SK-N-SH treated with all-trans-retinoic acid at 6 μM for 48 hours (cell line): ENCODE results near the gene TPRN.

ENCODE experiments used
- ATAC-seq: fragments of 200-7000 bp; cut with Tn5 transposase; 3 replicates; pipeline ENCODE4 v1.9.1; 2020; ENCODE audit warnings: mild to moderate bottlenecking, moderate library complexity
- ARNTL ChIP-seq: fragments of 450-650 bp; formaldehyde crosslinking; IDR thresholded peaks from 2 replicates; pipeline ENCODE4 v1.5.0; 2020; ENCODE audit warnings: low read depth, mild to moderate bottlenecking, moderate library complexity, borderline replicate concordance
- BACH2 ChIP-seq: fragments of 250-450 bp; sonication (Bioruptor Pico); IDR thresholded peaks from 2 replicates; pipeline ENCODE4 v1.9.0; 2021; ENCODE audit warnings: mild to moderate bottlenecking, borderline replicate concordance
- ESRRG ChIP-seq: fragments of 250-450 bp; sonication (Bioruptor Pico); IDR thresholded peaks from 2 replicates; pipeline ENCODE4 v1.6.1; 2021; ENCODE audit warnings: mild to moderate bottlenecking
- GLIS3 ChIP-seq: fragments of 250-450 bp; sonication (Bioruptor Pico); IDR thresholded peaks from 2 replicates; pipeline ENCODE4 v1.5.0; 2020; ENCODE audit warnings: mild to moderate bottlenecking, moderate library complexity
- ISL1 ChIP-seq: fragments of 250-450 bp; sonication (Bioruptor Pico); IDR thresholded peaks from 2 replicates; pipeline ENCODE4 v2.1.2; 2022; ENCODE audit warnings: mild to moderate bottlenecking, moderate library complexity
- OSR1 ChIP-seq: fragments of 250-450 bp; sonication (Bioruptor Pico); IDR thresholded peaks from 2 replicates; pipeline ENCODE4 v1.8.0; 2022; ENCODE audit warnings: moderate library complexity, mild to moderate bottlenecking, inconsistent platforms
- PPARA ChIP-seq: fragments of 250-450 bp; sonication (Bioruptor Pico); IDR thresholded peaks from 2 replicates; pipeline ENCODE4 v1.5.0; 2020; ENCODE audit warnings: mild to moderate bottlenecking, borderline replicate concordance
- RARB ChIP-seq: fragments of 250-450 bp; sonication (Bioruptor Pico); IDR thresholded peaks from 2 replicates; pipeline ENCODE4 v1.8.0; 2021; ENCODE audit warnings: mild to moderate bottlenecking, moderate library complexity
- SNAI2 ChIP-seq: fragments of 250-450 bp; sonication (Bioruptor Pico); IDR thresholded peaks from 2 replicates; pipeline ENCODE4 v1.5.0; 2020; ENCODE audit warnings: mild to moderate bottlenecking, moderate library complexity
- TCF4 ChIP-seq: fragments of 250-450 bp; sonication (Bioruptor Pico); IDR thresholded peaks from 2 replicates; pipeline ENCODE4 v1.8.0; 2021; ENCODE audit warnings: mild to moderate bottlenecking, moderate library complexity, borderline replicate concordance
- TOX ChIP-seq: fragments of 250-450 bp; sonication (Bioruptor Pico); IDR thresholded peaks from 2 replicates; pipeline ENCODE4 v1.8.0; 2021; ENCODE audit warnings: mild to moderate bottlenecking, moderate library complexity, borderline replicate concordance
- ZFP3 ChIP-seq: fragments of 250-450 bp; sonication (Bioruptor Pico); IDR thresholded peaks from 2 replicates; pipeline ENCODE4 v1.5.0; 2020; ENCODE audit warnings: mild to moderate bottlenecking, moderate library complexity
- ZFP30 ChIP-seq: fragments of 450-650 bp; formaldehyde crosslinking; IDR thresholded peaks from 2 replicates; pipeline ENCODE4 v1.5.0; 2022; ENCODE audit warnings: mild to moderate bottlenecking, moderate library complexity
- ZNF565 ChIP-seq: fragments of 450-650 bp; formaldehyde crosslinking; conservative IDR thresholded peaks from 2 replicates; pipeline ENCODE4 v1.5.0; 2020; ENCODE audit warnings: low read depth, mild to moderate bottlenecking, moderate library complexity
- ZNF70 ChIP-seq: fragments of 450-650 bp; formaldehyde crosslinking; IDR thresholded peaks from 2 replicates; pipeline ENCODE4 v1.5.0; 2020; ENCODE audit warnings: mild to moderate bottlenecking, moderate library complexity
- ZNF8 ChIP-seq: fragments of 450-650 bp; formaldehyde crosslinking; IDR thresholded peaks from 2 replicates; pipeline ENCODE4 v1.5.0; 2020; ENCODE audit warnings: mild to moderate bottlenecking, moderate library complexity
- TF ChIP-seq, protein P1 (sequence below): fragments of 250-450 bp; sonication (Bioruptor Pico); IDR thresholded peaks from 2 replicates; pipeline ENCODE4 v1.8.0; 2020; ENCODE audit warnings: mild to moderate bottlenecking, moderate library complexity, borderline replicate concordance
- TF ChIP-seq, protein P2 (sequence below): fragments of 250-450 bp; sonication (Bioruptor Pico); IDR thresholded peaks from 2 replicates; pipeline ENCODE4 v1.5.0; 2020; ENCODE audit warnings: mild to moderate bottlenecking, moderate library complexity
- TF ChIP-seq, protein P3 (sequence below): fragments of 250-450 bp; sonication (Bioruptor Pico); IDR thresholded peaks from 2 replicates; pipeline ENCODE4 v1.8.0; 2021; ENCODE audit warnings: low read depth, mild to moderate bottlenecking, moderate library complexity, borderline replicate concordance
- TF ChIP-seq, protein P4 (sequence below): fragments of 250-450 bp; sonication (Bioruptor Pico); IDR thresholded peaks from 2 replicates; pipeline ENCODE4 v1.5.1; 2020; ENCODE audit warnings: low read depth, mild to moderate bottlenecking, moderate library complexity
- TF ChIP-seq, protein P5 (sequence below): fragments of 250-450 bp; sonication (Bioruptor Pico); IDR thresholded peaks from 2 replicates; pipeline ENCODE4 v1.5.1; 2021; ENCODE audit warnings: mild to moderate bottlenecking, moderate library complexity

The TPRN gene

DNA sequence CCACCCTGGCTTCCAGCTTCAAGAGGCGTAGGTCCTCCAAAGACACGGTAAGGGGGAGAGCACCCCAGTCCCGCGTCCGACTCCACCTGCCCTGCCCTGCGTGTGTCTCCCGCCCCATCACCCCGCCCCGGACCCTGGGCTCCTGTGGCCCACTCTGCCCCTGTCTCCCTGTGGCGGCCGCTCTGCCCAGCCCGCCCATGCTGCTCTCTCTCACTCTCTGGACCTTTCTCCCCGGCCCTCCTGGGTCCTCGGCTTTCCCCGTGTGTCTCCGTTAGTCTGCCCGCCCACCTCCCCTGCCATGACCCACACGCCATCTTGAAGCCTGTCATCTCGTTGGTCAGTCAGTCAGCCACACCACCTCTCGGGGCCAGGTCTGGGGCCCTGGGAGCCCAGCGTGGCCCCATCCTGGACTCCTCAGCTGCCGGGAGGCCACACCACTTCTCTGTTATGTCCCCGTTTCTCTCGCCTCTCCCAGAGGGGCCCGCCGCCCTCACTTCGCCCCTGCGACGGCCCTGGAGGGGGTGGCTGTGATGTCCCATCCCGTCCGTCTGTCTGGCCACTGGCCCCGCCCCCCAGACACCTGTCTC, 35.2 kb downstream of the TPRN start:
- TF ChIP-seq BACH2 (CRISPR knock-in tag): no peak
- no peak for TF ChIP-seq ZNF8 (CRISPR knock-in tag)
- no peak for TF ChIP-seq ARNTL
- TF ChIP-seq, protein P1, sequence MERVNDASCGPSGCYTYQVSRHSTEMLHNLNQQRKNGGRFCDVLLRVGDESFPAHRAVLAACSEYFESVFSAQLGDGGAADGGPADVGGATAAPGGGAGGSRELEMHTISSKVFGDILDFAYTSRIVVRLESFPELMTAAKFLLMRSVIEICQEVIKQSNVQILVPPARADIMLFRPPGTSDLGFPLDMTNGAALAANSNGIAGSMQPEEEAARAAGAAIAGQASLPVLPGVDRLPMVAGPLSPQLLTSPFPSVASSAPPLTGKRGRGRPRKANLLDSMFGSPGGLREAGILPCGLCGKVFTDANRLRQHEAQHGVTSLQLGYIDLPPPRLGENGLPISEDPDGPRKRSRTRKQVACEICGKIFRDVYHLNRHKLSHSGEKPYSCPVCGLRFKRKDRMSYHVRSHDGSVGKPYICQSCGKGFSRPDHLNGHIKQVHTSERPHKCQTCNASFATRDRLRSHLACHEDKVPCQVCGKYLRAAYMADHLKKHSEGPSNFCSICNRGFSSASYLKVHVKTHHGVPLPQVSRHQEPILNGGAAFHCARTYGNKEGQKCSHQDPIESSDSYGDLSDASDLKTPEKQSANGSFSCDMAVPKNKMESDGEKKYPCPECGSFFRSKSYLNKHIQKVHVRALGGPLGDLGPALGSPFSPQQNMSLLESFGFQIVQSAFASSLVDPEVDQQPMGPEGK (CRISPR knock-in tag): no peak
- TF ChIP-seq, all 23 proteins: peak for 0
- no peak for ATAC-seq

DNA sequence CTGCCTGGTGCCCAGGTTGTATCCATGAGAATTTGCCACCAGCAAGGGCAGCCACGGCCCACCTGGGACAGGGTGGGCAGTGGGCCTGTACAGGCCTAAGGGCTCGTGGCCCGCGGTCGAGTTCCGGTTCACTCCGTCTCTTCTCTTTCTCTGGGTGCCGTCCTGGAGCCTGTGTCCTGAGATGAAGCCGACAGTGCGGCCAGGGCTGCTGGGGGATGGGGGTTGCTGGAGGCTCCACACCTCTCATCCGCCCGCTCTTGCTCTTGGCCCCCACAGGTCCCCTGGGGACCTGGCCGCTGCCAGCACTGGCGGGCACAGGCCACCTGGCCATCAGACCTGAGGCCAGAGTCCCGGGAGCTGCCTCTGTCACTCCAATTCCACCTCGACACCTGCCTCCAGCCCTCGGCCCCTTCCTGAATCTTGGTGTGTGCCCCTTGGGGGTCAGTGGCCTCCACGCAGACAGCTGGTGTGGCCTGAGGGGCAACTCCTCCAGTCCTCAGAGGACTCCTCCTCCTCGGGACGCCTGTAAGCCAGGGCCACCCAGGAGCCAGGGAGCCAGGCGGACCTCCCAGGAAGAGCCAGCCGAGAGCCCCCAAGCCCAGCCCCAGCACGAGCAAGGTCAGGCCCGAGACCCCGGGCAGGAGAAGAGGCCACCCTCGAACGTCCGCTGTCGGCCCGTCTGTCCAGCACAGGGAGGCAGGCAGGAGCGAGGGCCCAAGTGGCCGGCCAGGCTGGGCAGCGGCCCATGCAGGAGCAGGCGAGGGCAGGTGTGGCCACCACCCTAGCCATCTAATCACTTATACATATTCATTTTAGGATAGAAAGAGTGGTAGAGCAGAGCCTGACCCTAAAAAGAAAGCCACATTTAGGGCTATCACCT, 35.9 kb downstream of the TPRN start:
- no peak for ATAC-seq
- TF ChIP-seq ZNF565 (CRISPR knock-in tag): no peak
- TF ChIP-seq ZFP3 (CRISPR knock-in tag): no peak
- no peak for TF ChIP-seq ZFP30 (CRISPR knock-in tag)
- TF ChIP-seq, protein P2, sequence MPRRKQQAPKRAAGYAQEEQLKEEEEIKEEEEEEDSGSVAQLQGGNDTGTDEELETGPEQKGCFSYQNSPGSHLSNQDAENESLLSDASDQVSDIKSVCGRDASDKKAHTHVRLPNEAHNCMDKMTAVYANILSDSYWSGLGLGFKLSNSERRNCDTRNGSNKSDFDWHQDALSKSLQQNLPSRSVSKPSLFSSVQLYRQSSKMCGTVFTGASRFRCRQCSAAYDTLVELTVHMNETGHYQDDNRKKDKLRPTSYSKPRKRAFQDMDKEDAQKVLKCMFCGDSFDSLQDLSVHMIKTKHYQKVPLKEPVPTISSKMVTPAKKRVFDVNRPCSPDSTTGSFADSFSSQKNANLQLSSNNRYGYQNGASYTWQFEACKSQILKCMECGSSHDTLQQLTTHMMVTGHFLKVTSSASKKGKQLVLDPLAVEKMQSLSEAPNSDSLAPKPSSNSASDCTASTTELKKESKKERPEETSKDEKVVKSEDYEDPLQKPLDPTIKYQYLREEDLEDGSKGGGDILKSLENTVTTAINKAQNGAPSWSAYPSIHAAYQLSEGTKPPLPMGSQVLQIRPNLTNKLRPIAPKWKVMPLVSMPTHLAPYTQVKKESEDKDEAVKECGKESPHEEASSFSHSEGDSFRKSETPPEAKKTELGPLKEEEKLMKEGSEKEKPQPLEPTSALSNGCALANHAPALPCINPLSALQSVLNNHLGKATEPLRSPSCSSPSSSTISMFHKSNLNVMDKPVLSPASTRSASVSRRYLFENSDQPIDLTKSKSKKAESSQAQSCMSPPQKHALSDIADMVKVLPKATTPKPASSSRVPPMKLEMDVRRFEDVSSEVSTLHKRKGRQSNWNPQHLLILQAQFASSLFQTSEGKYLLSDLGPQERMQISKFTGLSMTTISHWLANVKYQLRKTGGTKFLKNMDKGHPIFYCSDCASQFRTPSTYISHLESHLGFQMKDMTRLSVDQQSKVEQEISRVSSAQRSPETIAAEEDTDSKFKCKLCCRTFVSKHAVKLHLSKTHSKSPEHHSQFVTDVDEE: no peak
- TF ChIP-seq ARNTL: no peak
- TF ChIP-seq PPARA (CRISPR knock-in tag): no peak
- TF ChIP-seq, protein P3, sequence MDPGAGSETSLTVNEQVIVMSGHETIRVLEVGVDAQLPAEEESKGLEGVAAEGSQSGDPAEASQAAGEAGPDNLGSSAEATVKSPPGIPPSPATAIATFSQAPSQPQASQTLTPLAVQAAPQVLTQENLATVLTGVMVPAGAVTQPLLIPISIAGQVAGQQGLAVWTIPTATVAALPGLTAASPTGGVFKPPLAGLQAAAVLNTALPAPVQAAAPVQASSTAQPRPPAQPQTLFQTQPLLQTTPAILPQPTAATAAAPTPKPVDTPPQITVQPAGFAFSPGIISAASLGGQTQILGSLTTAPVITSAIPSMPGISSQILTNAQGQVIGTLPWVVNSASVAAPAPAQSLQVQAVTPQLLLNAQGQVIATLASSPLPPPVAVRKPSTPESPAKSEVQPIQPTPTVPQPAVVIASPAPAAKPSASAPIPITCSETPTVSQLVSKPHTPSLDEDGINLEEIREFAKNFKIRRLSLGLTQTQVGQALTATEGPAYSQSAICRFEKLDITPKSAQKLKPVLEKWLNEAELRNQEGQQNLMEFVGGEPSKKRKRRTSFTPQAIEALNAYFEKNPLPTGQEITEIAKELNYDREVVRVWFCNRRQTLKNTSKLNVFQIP: no peak
- TF ChIP-seq ISL1 (CRISPR knock-in tag): no peak
- no peak for TF ChIP-seq ZNF8 (CRISPR knock-in tag)
- TF ChIP-seq ZNF70 (CRISPR knock-in tag): no peak
- TF ChIP-seq, protein P4, sequence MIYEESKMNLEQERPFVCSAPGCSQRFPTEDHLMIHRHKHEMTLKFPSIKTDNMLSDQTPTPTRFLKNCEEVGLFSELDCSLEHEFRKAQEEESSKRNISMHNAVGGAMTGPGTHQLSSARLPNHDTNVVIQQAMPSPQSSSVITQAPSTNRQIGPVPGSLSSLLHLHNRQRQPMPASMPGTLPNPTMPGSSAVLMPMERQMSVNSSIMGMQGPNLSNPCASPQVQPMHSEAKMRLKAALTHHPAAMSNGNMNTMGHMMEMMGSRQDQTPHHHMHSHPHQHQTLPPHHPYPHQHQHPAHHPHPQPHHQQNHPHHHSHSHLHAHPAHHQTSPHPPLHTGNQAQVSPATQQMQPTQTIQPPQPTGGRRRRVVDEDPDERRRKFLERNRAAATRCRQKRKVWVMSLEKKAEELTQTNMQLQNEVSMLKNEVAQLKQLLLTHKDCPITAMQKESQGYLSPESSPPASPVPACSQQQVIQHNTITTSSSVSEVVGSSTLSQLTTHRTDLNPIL (CRISPR knock-in tag): no peak
- TF ChIP-seq, protein P1 (CRISPR knock-in tag): no peak
- no peak for TF ChIP-seq GLIS3 (CRISPR knock-in tag)

DNA sequence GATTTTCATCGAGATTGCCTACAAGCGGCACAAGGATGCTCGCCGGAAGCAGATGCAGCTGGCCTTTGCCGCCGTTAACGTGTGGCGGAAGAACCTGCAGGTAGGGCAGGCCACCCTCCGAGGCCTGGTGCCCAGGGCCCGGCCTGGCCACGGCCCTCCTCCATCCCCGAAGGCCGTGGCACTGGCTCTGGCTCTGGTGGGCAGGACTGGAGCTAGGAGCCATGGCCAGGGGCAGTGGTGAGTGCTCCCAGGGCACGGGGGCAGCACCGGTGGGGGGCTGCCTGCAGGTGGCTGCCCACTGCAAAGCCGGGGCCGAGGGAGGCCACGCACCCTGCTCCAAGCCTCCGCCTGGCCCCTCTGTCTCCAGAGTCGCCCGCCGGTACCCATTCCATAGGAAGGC, 36.7 kb downstream of the TPRN start:
- ATAC-seq: no peak
- TF ChIP-seq ZNF8 (CRISPR knock-in tag) (no peak), RARB (no peak), TCF4 (CRISPR knock-in tag) (no peak), ZFP30 (CRISPR knock-in tag) (no peak), GLIS3 (CRISPR knock-in tag) (no peak), PPARA (CRISPR knock-in tag) (no peak), ARNTL (no peak), TOX (no peak), SNAI2 (no peak), ESRRG (CRISPR knock-in tag) (no peak), OSR1 (no peak)
- TF ChIP-seq, protein P2: no peak
- TF ChIP-seq, protein P5, sequence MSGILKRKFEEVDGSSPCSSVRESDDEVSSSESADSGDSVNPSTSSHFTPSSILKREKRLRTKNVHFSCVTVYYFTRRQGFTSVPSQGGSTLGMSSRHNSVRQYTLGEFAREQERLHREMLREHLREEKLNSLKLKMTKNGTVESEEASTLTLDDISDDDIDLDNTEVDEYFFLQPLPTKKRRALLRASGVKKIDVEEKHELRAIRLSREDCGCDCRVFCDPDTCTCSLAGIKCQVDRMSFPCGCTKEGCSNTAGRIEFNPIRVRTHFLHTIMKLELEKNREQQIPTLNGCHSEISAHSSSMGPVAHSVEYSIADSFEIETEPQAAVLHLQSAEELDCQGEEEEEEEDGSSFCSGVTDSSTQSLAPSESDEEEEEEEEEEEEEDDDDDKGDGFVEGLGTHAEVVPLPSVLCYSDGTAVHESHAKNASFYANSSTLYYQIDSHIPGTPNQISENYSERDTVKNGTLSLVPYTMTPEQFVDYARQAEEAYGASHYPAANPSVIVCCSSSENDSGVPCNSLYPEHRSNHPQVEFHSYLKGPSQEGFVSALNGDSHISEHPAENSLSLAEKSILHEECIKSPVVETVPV (CRISPR knock-in tag): no peak
